ENCODE data around the gene FBXL19.

FBXL19 gene

DNA sequence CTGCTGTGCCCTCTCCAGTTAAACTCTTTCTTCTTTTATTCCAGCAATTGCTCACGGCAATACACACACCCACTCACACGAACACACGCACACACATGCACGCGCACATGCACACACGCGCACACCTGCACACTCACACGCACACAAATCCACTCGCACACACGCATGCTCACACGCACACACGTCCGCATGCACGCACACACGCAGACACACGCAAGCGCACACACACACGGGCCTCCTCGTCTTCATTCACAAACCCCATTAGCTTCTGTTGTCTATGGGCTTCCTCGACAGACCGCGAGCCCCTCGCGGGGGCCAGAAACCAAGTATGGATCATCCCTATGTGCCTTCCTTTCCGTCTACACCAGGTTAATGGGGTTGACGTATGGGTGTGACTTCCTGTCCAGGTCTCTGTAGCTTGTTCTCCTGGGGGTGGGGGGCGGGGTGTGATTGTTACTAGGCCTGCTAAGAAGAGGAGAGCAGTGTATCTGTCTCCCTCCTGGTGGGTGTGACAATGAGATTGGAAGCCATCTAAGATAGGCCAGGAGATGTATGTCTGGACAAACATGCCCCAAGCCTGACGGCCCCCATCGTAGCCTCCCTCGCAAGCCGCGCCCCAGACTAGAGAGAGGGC, 27.6 kb upstream of the FBXL19 start:
- no peak for DNase-seq

GRCh38 chr16:30896261-30896888, 27.0 kb upstream of the FBXL19 start, which contains the start of gene CTF1:
TSS of gene CTF1 (plus strand) at chr16:30896614. CDS start at chr16:30896644, 30 bp downstream.
- no peak for DNase-seq

GRCh38 chr16:30896889-30897733, 26.3 kb upstream of the FBXL19 start:
- DNase-seq = peak; percentile 71

- no peak for DNase-seq
Observed at GRCh38 chr16:30899794-30900193, 23.6 kb upstream of the FBXL19 start.

GRCh38 chr16:30900588-30900987, 22.8 kb upstream of the FBXL19 start:
- DNase-seq = no peak

GRCh38 chr16:30901201-30902028, 22.0 kb upstream of the FBXL19 start:
- no peak for DNase-seq

DNA sequence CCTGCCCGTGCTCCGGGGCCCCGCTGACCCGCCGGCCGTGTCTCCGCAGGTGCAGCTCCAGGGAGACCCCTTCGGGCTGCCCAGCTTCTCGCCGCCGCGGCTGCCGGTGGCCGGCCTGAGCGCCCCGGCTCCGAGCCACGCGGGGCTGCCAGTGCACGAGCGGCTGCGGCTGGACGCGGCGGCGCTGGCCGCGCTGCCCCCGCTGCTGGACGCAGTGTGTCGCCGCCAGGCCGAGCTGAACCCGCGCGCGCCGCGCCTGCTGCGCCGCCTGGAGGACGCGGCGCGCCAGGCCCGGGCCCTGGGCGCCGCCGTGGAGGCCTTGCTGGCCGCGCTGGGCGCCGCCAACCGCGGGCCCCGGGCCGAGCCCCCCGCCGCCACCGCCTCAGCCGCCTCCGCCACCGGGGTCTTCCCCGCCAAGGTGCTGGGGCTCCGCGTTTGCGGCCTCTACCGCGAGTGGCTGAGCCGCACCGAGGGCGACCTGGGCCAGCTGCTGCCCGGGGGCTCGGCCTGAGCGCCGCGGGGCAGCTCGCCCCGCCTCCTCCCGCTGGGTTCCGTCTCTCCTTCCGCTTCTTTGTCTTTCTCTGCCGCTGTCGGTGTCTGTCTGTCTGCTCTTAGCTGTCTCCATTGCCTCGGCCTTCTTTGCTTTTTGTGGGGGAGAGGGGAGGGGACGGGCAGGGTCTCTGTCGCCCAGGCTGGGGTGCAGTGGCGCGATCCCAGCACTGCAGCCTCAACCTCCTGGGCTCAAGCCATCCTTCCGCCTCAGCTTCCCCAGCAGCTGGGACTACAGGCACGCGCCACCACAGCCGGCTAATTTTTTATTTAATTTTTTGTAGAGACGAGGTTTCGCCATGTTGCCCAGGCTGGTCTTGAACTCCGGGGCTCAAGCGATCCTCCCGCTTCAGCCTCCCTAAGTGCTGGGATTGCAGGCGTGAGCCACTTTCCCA, 21.1 kb upstream of the FBXL19 start:
- no peak for DNase-seq

DNA sequence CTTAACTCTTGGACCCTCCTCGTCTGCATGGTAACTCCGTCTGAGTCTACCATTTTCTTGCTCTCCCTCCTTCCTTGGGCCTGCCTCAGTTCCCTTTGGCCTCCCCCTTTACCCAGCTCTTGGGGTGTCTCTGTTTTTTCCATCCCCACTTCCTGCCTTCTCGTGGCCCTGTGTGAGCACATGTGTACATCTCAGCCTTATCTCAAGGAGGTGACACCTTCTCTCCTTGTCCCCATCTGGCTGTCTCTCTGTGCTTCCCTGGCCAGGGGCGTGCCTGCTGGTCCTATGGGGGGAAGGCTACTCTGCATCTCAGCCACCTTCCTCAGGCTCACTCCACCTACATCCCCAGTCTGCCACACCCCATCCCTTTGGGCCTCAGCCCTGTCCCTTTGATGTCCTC, 20.4 kb upstream of the FBXL19 start:
- DNase-seq = no peak

GRCh38 chr16:30903596-30903995, 19.8 kb upstream of the FBXL19 start:
- DNase-seq = no peak

DNA sequence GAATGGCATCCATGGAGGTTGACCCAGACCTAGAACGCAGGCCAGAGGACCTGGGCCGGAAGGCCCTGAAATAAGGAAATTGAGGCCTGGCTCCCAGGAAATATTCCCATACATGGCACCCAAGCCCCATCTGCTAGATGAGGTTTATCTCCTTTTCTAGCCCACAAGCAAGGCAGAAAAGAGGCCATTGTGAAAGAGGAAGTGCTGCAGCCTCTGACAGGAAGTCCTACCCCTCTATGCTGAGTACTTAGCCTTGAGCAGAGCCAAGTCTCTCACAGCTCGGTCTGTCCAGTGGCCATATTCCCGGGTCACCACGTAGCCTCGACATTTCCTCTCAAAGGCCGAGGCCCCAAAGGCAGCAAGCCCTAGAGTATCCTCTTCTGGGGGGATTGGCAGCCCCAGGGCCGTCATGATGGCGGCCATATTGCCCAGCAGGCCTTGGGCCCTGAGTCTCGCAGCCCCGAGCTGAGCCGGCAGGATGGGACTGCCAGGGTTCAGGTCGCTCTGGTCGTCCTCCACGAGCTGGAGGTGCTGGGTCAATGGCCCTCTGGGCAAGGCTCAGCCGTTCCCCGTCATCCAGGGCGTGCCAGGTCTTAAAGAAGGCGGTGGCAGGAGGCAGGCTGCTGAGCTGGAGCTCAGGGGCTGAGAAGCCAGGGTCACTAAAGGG, 19.1 kb upstream of the FBXL19 start:
- DNase-seq = no peak

- no peak for DNase-seq
Observed at GRCh38 chr16:30907064-30907463, 16.3 kb upstream of the FBXL19 start.

- DNase-seq = no peak
Observed at GRCh38 chr16:30910427-30911029, 12.8 kb upstream of the FBXL19 start.

DNA sequence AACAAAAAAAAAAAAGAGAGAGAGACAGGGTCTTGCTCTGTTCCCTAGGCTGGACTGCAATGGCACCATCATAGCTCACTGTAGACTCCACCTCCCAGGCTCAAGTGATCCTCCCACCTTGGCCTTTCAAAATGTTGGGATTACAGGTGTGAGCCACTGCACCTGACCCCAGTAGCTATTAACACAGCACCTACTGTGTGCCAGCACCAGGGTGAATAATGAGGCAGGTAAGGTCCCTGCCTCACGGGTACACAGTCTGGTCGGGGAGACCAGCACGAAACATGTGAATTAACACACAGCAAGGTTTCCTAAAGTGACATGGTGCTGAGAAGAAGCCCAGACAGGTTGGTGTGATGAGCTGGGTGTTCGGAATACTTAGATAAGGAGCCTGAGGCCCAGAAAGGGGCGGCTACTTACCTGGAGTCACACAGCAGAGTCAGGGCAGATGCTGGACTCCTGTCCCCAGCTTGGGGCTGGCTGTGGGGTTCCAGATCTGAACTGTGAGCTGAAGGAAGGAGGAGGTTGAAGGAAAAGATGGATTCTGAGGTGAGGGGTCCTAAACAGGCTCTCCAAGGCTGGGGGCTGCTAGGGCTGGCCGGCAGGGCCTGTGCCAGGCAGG, 10.5 kb upstream of the FBXL19 start:
- no peak for DNase-seq

DNA sequence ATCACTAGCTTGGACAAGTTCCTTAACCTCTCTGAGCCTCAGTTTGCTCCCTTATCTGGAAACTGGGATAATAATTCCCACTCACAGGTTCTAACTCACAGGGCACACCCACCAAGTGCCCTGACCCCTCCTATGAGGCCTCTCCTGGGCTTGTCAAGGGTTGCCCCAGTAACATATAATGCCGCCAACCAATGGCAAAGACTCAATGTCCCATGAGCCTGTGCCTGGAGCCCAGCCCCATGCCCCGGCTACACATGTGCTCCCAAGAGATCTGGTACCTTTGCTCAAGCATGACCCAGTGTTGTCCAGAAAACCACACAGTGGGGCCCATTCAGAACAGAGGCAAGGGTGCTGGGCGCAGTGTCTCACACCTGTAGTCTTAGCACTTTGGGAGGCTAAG, 8.5 kb upstream of the FBXL19 start:
- no peak for DNase-seq

DNA sequence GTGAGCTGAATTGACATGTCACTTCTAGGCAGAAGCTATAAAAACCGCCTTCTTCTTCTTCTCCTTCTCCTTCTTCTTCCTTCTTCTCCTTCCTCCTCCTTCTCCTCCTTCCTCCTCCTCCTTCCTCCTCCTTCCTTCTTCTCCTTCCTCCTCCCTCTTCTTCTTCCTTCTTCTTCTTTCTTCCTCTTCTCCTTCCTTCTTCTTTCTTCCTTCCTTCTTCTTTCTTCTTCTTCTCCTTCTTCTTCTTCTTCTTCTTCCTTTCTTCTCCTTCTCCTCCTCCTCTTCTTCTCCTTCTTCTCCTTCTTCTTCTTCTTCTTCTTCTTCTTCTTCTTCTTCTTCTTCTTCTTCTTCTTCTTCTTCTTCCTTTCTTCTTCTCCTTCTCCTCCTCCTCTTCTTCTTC, 4.8 kb upstream of the FBXL19 start:
- no peak for DNase-seq

DNA sequence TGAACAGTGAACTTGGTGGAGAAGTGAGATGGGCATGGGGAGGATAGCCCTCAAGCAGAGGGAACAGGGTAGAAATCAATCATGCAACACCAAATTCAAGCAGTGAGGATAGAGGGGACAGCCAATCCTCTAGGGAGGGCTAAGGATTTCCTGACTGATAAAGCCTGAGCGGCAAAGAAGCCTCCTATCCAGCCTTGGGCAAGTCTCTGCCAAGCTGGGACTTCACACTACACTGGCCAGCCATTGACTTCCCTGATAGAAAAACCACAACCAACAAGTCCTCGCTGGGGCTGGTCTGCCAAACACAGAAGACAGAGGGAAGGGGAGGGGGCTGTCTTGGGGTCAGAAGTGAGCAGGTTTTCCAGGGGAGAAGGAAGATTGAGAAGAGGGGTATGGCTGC, 2.5 kb upstream of the FBXL19 start:
- DNase-seq = no peak

- DNase-seq = no peak
Observed at GRCh38 chr16:30921459-30921747, 2.0 kb upstream of the FBXL19 start.

GRCh38 chr16:30921748-30922419, 1.5 kb upstream of the FBXL19 start:
- DNase-seq = peak; percentile 25

GRCh38 chr16:30922420-30922959, 882 bp upstream of the FBXL19 start:
- peak; percentile 86 for DNase-seq

Measured in NCI-H1048 (cell line).